ENCODE measurements around the gene EXOC4.

Gene EXOC4

GRCh38 chr7:133545618-133546017 lies 292.7 kb downstream of the EXOC4 start:
- H3K36me3 ChIP-seq (ENCODE audit: control insufficient read depth, insufficient read depth, low read length), result no peaks in the 10 kb centered on the region
- TF ChIP-seq CTCF (IDR thresholded peaks at IDR 0.05; ENCODE audit: insufficient read depth, low read length, poor library complexity, severe bottlenecking), result no peak
- no peak for DNase-seq (ENCODE audit: extremely low read depth, insufficient read length)
- H3K27me3 ChIP-seq (replicated peaks; ENCODE audit: control insufficient read depth, insufficient read depth, low read length), result no peaks in the 10 kb centered on the region
- H3K4me3 ChIP-seq (replicated peaks; ENCODE audit: low read depth, low read length), result no peak overlapping the region

GRCh38 chr7:133547981-133548380 lies 295.1 kb downstream of the EXOC4 start:
- H3K27me3 ChIP-seq (replicated peaks; ENCODE audit: control insufficient read depth, insufficient read depth, low read length), result no peaks in the 10 kb centered on the region
- H3K4me3 ChIP-seq (replicated peaks; ENCODE audit: low read depth, low read length), result no peak overlapping the region
- DNase-seq (ENCODE audit: extremely low read depth, insufficient read length), result no peak
- no peak for TF ChIP-seq CTCF (IDR thresholded peaks at IDR 0.05; ENCODE audit: insufficient read depth, low read length, poor library complexity, severe bottlenecking)
- no peaks in the 10 kb centered on the region for H3K36me3 ChIP-seq (ENCODE audit: control insufficient read depth, insufficient read depth, low read length)

GRCh38 chr7:133549633-133550032 lies 296.8 kb downstream of the EXOC4 start:
- TF ChIP-seq CTCF (IDR thresholded peaks at IDR 0.05; ENCODE audit: insufficient read depth, low read length, poor library complexity, severe bottlenecking), result no peak
- Histone ChIP-seq H3K4me3 (replicated peaks; ENCODE audit: low read depth, low read length) (no peak overlapping the region), H3K36me3 (ENCODE audit: control insufficient read depth, insufficient read depth, low read length) (no peaks in the 10 kb centered on the region), H3K27me3 (replicated peaks; ENCODE audit: control insufficient read depth, insufficient read depth, low read length) (no peaks in the 10 kb centered on the region)
- DNase-seq (ENCODE audit: extremely low read depth, insufficient read length), result no peak

- no peak for DNase-seq (ENCODE audit: extremely low read depth, insufficient read length)
- no peaks in the 10 kb centered on the region for H3K27me3 ChIP-seq (replicated peaks; ENCODE audit: control insufficient read depth, insufficient read depth, low read length)
- H3K4me3 ChIP-seq (replicated peaks; ENCODE audit: low read depth, low read length), result no peak overlapping the region
- TF ChIP-seq CTCF (IDR thresholded peaks at IDR 0.05; ENCODE audit: insufficient read depth, low read length, poor library complexity, severe bottlenecking), result no peak
- H3K36me3 ChIP-seq (ENCODE audit: control insufficient read depth, insufficient read depth, low read length), result no peaks in the 10 kb centered on the region
Measured at GRCh38 chr7:133550145-133550544, 297.3 kb downstream of the EXOC4 start.

- no peak for DNase-seq (ENCODE audit: extremely low read depth, insufficient read length)
- no peaks in the 10 kb centered on the region for H3K36me3 ChIP-seq (ENCODE audit: control insufficient read depth, insufficient read depth, low read length)
- TF ChIP-seq CTCF (IDR thresholded peaks at IDR 0.05; ENCODE audit: insufficient read depth, low read length, poor library complexity, severe bottlenecking), result no peak
- no peaks in the 10 kb centered on the region for H3K27me3 ChIP-seq (replicated peaks; ENCODE audit: control insufficient read depth, insufficient read depth, low read length)
- no peak overlapping the region for H3K4me3 ChIP-seq (replicated peaks; ENCODE audit: low read depth, low read length)
Measured at GRCh38 chr7:133550811-133551210, 297.9 kb downstream of the EXOC4 start.

GRCh38 chr7:133551466-133551865 lies 298.6 kb downstream of the EXOC4 start:
- no peaks in the 10 kb centered on the region for H3K27me3 ChIP-seq (replicated peaks; ENCODE audit: control insufficient read depth, insufficient read depth, low read length)
- no peak for TF ChIP-seq CTCF (IDR thresholded peaks at IDR 0.05; ENCODE audit: insufficient read depth, low read length, poor library complexity, severe bottlenecking)
- H3K4me3 ChIP-seq (replicated peaks; ENCODE audit: low read depth, low read length), result no peak overlapping the region
- H3K36me3 ChIP-seq (ENCODE audit: control insufficient read depth, insufficient read depth, low read length), result no peaks in the 10 kb centered on the region
- no peak for DNase-seq (ENCODE audit: extremely low read depth, insufficient read length)

All from GM06990 (cell line).